Stimulated activated CD4-positive, alpha-beta T cell treated with anti-CD3 and anti-CD28 coated beads, Interleukin-15, amount 100 ng/mL, for 1 hour (primary cell): ENCODE measurements around the gene GPR171.
"Not testable (repeated sequence)": the region's sequence is repeated elsewhere in the genome, so short reads cannot be mapped to it uniquely, and the experiment has no call there.

Experiments
- DNase-seq, 2 donors: peaks; one replicate each; pipeline ENCODE4 v3.0.0-alpha.2; 2020; ENCODE audit warnings: low read depth in 1 of 2, low spot score in 1 of 2

The GPR171 gene

DNA sequence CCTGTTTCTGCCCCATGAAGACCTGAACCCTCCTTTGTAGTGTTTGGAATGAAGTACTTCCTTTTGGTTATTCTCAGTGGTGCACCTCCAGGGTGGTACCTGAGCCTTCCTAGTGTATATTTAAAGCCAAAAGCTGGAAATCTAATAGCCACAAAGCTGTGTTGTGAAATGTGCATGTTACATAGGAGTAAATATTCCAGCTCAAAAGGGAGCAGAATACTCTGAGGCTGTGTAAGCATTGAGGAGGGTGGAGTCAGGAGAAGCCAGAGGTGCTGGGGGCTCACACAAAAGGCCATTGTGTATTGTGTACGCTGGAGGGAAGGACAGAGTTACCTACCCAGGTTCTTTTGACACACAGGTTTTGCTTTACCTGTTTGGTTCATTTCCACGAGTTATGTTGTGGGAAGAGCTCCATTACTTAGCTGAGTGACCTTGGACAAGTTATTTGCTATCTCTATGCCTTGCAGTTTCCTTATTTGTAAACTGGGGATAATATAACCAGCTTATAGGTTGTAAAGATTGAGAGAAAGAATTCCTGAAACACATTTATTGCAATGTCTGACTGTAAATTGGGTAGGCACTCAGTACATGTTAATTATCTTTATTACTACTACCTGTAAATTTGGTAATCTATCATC lies 24.7 kb downstream of the GPR171 start:
- no peak for DNase-seq

DNA sequence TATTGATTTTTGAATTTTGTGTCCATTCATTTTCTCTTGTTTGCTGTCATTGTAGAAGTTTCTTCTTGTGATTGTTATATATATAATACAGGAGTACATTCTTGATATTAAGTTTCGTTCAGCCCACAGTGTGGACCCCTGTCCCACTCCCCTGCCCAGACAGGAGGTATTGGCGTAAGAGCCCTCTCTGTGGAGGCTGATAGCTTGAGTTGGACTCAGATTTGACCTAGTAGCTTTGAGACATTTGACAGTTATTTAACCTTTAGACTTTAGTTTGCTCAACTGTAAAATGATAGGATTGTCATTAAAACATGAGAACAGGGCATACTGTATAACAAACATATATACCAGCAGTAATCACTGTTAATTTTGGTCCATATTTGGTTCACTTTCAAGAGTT lies 27.1 kb downstream of the GPR171 start:
- no peak for DNase-seq

GRCh38 chr3:151174351-151174750 lies 28.7 kb downstream of the GPR171 start:
- DNase-seq: no peak

GRCh38 chr3:151171145-151171757 lies 31.8 kb downstream of the GPR171 start:
- DNase-seq: no peak

GRCh38 chr3:151169948-151170679 lies 32.9 kb downstream of the GPR171 start:
- not testable (repeated sequence) for DNase-seq

GRCh38 chr3:151169262-151169947 lies 33.6 kb downstream of the GPR171 start:
- DNase-seq: no peak

- DNase-seq: peak; percentile 49 to 70
Observed at GRCh38 chr3:151168269-151169094, 34.5 kb downstream of the GPR171 start.

- no peak for DNase-seq
Observed at GRCh38 chr3:151166161-151166560, 36.9 kb downstream of the GPR171 start.

GRCh38 chr3:151165226-151165625 lies 37.8 kb downstream of the GPR171 start:
- no peak for DNase-seq

- no peak for DNase-seq
Observed at GRCh38 chr3:151159806-151160205, 43.2 kb downstream of the GPR171 start.

DNA sequence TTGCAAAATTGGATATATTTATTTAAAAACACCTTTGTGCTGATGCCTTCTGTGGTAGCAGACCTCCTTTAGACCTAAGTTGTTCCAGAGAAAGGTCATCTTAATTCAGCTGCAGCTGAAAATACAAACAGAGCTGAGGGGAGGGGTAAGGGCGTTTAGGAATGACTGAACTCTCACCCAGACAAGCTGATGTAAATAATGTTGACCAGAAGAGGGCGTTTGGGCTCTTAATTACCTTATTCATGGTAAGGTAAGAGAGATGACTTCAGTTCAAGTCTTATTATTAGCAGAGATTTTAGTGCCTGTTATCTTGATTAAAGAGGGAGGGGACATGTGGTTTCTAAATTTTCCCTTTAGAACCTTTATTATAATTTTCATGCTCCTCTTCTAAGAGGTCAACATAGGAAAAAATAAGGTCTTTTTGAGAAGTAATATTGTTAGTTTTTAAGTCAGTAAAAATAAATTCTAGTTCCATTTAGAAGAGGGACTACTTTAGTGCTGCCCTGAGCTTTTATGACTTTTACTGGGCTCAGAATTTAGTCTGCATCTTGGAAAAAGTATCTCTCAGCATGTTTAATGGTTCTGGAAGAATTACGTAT lies 46.3 kb downstream of the GPR171 start:
- no peak for DNase-seq

- no peak for DNase-seq
Observed at GRCh38 chr3:151155409-151156128, 47.4 kb downstream of the GPR171 start.

DNA sequence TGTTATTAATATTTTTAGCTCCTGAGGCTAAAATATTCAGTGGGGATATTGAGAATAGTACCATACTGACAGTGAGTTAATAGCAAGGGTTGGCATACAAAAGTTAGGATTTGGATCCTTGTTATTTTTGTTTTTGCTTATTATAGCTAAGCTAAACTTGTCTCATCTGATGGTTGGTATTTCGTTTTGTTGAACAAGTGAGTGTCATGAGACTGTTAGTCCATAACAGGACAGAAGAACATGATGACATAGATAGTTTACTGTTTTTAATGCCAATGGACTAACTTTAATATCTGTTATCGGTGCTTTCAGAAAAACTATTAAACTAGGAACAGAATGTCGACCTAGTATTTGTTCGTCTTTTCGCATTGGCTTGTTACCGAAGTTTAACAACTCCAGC lies 48.5 kb downstream of the GPR171 start:
- DNase-seq: no peak

GRCh38 chr3:151152455-151153079 lies 50.4 kb downstream of the GPR171 start:
- DNase-seq: no peak
